Vagina (tissue), 2 donors: Measurements from ENCODE around the gene ACOXL.

Experiments
- CTCF ChIP-seq, 3 experiments: fragments of 450-650 bp in 2 of 3; fragments of 200-600 bp in 1 of 3; sonication (generic) in 1 of 3; IDR thresholded peaks; one replicate each; pipeline ENCODE4 v1.5.1; 2017 to 2019; ENCODE audit warnings: antibody characterized with exemption in 3 of 3, mild to moderate bottlenecking in 2 of 3, moderate library complexity in 2 of 3
- POLR2A ChIP-seq, 2 donors: fragments of 450-650 bp; IDR thresholded peaks; one replicate each; pipeline ENCODE4 v1.6.1; 2017; ENCODE audit warnings: antibody characterized with exemption in 2 of 2, mild to moderate bottlenecking in 2 of 2, moderate library complexity in 2 of 2
- POLR2AphosphoS5 ChIP-seq, 2 donors: sonication (generic); formaldehyde crosslinking; IDR thresholded peaks; one replicate each; pipeline ENCODE4 v1.9.0; 2017; ENCODE audit warnings: antibody characterized with exemption in 2 of 2, mild to moderate bottlenecking in 2 of 2, low read depth in 1 of 2; ENCODE audit not compliant: insufficient read depth in 1 of 2

- TF ChIP-seq POLR2AphosphoS5 (IDR thresholded peaks at IDR 0.05; ENCODE audit: insufficient read depth in 1 of 2, low read depth in 1 of 2) (peak in 1 of 2 donors; percentile 72), CTCF (IDR thresholded peaks at IDR 0.05) (no peak), POLR2A (IDR thresholded peaks at IDR 0.05) (peak in 1 of 2 donors; percentile 72)
Observed at GRCh38 chr2:111122631-111123421, 390.5 kb downstream of the ACOXL start.
